C4-2B (cell line): ENCODE measurements around the gene BAIAP2L2.
"Not testable (repeated sequence)": the region's sequence is repeated elsewhere in the genome, so short reads cannot be mapped to it uniquely, and the experiment has no call there.

Experiments used
- H3K27ac ChIP-seq: fragments of 450-650 bp; 2 replicates; pipeline ENCODE4 v1.5.1; 2017
- ZFX ChIP-seq: fragments of 450-650 bp; IDR thresholded peaks from 2 replicates; pipeline ENCODE4 v1.6.1; 2017
- TF ChIP-seq, protein P1 (sequence below): fragments of 450-650 bp; conservative IDR thresholded peaks from 2 replicates; pipeline ENCODE4 v1.5.1; 2017; ENCODE audit warnings: mild to moderate bottlenecking

The BAIAP2L2 gene

DNA sequence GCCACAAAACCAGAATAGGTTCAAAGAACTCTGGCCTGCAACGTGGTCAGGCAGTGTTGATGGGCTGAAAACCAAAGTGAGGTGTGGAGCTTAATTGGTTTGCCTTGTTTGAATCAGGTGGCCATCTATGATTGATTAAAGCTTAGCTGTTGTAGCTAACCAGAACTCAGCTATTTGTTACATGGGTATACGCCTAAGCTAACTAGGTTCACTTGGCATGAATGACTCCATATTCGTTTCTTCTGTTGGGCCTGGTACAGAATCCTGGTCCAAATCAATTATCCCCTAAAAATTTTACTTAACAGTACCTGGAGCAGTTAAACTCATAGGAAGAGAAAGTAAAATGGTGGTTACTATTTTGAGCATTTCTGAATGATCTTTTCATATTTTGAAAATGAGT is 7.7 kb upstream of the BAIAP2L2 start:
- no peak overlapping the region for H3K27ac ChIP-seq
- TF ChIP-seq, protein P1, sequence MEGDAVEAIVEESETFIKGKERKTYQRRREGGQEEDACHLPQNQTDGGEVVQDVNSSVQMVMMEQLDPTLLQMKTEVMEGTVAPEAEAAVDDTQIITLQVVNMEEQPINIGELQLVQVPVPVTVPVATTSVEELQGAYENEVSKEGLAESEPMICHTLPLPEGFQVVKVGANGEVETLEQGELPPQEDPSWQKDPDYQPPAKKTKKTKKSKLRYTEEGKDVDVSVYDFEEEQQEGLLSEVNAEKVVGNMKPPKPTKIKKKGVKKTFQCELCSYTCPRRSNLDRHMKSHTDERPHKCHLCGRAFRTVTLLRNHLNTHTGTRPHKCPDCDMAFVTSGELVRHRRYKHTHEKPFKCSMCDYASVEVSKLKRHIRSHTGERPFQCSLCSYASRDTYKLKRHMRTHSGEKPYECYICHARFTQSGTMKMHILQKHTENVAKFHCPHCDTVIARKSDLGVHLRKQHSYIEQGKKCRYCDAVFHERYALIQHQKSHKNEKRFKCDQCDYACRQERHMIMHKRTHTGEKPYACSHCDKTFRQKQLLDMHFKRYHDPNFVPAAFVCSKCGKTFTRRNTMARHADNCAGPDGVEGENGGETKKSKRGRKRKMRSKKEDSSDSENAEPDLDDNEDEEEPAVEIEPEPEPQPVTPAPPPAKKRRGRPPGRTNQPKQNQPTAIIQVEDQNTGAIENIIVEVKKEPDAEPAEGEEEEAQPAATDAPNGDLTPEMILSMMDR: no peak

DNA sequence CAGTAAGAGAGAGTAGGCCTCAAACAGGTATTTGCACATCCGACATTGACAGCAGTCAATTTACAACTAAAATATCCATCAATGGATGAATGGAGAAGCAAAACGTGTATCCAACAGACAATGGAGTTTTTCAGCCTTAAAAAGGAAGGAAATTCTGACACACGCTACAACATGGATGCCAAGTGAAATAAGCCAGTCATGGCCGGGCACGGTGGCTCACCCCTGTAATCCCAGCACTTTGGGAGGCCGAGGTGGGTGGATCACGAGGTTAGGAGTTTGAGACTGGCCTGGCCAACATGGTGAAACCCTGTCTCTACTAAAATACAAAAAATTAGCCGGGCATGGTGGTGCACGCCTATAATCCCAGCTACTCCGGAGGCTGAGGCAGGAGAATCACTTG is 7.1 kb upstream of the BAIAP2L2 start:
- H3K27ac ChIP-seq: not testable (repeated sequence)

DNA sequence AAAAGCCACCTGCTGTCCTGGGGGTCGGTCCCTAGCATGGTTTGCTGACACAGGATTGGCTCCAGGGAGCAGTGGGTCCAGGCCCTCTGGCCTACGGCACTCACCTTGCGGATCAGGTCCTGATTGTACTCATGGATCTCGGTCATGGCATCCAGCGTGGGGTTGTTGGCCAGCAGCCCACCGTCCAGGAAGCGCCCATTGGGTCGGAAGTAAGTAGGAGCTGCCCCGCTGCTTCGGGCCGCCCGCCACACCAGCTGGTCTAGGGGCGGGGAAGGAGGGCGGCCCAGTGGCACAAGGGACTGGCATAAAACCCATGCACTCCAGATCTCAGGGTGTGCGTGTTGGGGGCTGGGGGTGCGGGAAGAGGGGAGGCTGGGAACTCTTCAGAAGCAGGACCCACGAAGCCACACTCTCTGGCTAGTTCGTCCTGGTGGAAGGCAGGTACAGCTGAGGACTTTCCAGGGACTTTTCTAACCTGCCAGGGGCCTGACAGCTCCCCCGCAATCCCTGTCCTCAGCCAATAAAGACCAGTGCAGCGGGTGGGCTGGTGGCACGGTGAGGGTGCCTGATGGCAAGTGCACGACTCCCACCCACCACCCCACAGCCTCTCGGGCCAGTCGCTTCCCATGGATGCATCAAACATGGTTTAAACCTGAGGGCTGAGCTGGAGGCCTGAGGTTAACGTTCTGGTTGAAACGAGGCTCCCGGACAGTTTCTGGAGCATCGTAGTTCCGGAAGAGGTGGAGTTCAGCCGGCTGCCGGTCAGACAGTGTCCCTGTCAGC is 5.1 kb upstream of the BAIAP2L2 start:
- TF ChIP-seq, protein P1: no peak
- TF ChIP-seq ZFX: no peak

DNA sequence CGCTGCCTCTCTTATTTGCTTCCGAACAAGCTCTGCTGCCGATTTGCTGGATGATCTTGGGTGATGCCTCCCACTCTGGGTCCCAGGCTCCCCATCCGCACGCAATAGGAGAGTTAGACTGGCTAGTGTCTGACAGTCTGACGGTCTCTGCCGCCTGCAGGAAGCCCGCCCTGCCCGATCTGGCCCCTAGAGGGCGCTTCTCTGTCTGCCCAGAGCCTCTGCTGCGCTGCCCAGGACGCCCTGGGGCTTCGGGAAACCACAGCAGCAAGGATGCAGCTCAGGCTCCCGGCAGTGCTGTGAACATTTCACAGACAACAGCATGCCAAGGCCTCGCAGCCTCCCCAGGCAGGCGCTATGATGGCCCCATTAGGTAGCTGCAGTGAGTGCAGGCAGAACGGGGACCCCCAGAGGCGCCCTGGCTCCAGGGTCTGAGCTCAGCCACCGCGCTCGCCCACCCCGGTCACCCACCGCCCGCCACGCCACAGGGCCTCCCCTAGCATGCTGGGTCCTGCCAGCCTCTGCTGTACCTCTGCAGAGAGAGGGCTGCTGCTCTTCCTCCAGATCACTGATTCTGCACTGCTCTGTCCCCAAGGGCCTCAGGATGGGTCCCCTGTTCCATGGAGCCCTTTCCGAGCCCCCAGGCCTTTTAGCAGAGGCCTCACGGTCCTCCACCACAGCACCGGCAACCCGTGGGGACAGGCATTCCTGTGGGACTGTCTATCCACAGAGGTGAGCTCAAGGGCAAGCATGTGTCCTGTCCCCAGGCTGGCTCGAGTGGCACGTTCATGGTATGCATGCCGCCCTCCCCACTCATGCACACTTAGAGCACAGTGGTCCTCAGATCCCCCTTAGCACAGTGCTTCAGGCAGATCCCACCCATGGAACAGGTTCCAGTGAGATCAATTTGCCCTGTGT is 4.3 kb upstream of the BAIAP2L2 start:
- no peak overlapping the region for H3K27ac ChIP-seq
- no peak for TF ChIP-seq ZFX
- TF ChIP-seq, protein P1: peak; percentile 99

More for the DNA sequence above, 5.1 kb upstream of the BAIAP2L2 start:
- H3K27ac ChIP-seq: no peak overlapping the region

DNA sequence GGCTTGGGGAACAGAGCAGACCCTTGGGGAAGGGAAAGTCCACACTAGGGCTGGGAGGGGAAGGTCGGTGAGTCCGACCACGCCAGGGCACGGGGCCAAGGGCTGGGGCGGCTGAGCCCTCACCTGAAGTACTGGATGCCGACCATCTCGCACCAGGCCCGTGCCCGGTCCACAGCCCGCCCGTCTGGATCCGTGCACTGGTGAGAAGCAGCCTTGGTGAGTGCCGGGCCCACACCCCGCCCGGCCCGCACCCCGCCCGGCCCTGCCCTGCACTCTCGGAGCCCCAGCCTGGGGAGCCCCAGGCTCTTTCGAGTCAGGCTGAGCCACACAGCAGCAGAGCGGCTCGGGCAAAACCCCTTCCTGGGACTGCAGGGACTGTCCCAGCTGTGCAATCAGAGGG is 1.9 kb upstream of the BAIAP2L2 start:
- H3K27ac ChIP-seq: no peak overlapping the region

DNA sequence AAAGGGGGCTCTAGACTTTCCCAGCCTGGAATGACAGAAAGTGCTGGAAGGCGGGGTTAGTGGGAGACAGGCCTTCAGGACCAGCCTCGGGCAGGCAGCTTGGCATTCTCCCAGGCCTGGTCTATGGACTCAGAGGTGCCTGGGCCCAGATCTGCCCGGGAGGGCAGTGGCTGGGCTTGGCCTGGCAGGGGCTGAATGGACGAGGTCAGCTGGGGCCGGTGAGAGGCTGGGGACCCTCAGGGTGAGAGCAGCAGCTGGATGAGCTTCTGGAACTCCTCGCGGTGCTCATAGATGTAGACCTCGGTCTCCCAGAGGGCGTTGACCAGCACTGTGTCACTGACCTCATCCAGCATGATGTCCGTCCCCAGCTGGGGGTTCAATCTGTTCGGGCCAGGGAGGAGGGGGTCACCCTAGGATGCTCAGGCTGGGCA is 1.5 kb upstream of the BAIAP2L2 start:
- no peak overlapping the region for H3K27ac ChIP-seq
- no peak for TF ChIP-seq ZFX

More for the DNA sequence above, 1.9 kb upstream of the BAIAP2L2 start:
- TF ChIP-seq ZFX: no peak
- TF ChIP-seq, protein P1: no peak

DNA sequence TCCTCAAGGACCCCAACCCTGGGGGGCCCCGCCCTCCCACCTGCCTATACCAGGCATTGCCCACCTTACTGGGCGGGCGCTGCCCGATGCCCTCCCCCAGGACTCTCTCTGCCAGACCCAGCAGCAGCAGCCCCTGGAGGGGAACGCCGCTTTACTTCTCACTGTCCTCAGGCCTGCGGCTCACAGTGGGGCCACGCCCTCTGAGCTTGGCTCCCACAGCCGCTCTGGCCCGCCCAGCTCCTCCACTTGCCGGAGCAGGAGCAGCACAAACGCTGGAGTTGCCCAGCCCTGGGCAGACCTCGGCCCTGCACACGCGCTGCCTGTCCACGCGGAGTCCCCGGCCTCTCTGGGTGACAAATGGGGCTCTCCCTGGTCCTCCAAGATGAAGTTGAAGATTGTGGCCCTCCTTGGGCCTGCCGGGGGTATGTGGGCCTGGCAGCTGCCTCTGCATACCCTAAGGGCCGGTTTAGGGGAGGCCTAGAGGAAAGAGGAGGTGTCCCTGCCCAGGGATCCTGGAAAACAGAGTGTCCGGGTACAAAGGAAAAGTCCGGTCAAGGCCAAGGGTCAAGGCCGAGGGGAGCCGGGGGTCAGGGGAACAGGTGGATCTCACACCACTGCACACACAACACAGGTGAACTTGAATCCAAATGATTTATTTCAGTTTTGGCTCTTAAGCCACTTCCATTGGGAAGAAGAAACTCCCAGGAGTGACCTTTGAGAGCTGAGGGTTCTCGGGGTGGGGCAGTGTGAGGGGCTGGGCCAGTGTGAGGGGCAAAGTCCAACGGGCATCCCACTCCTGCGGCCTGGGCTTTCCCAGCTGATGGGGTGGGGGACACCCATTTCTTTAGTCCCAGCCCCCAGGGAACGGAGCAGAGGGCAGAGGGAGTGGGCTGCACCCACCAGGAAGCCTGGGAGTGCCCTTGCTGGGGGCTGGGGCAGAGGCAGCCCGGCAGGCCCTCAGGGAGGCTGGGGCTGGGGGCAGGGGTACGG is 674 bp upstream of the BAIAP2L2 start:
- no peak overlapping the region for H3K27ac ChIP-seq
- TF ChIP-seq ZFX: no peak
- TF ChIP-seq, protein P1: no peak
